AG10803 (cell line): ENCODE measurements around the gene FCRL3.

ENCODE experiments used
- DNase-seq: peaks from one replicate; pipeline ENCODE4 v3.0.0; 2010; ENCODE audit warnings: low read depth
- H3K4me3 ChIP-seq: 2 replicates; pipeline ENCODE4 v1.5.1; 2011; ENCODE audit warnings: mild to moderate bottlenecking, low read length, control low read depth
- TF ChIP-seq, protein P1 (sequence below): conservative IDR thresholded peaks from 2 replicates; pipeline ENCODE4 v1.5.1; 2011; ENCODE audit warnings: mild to moderate bottlenecking, low read length, control low read depth, inconsistent platforms

Gene FCRL3

DNA sequence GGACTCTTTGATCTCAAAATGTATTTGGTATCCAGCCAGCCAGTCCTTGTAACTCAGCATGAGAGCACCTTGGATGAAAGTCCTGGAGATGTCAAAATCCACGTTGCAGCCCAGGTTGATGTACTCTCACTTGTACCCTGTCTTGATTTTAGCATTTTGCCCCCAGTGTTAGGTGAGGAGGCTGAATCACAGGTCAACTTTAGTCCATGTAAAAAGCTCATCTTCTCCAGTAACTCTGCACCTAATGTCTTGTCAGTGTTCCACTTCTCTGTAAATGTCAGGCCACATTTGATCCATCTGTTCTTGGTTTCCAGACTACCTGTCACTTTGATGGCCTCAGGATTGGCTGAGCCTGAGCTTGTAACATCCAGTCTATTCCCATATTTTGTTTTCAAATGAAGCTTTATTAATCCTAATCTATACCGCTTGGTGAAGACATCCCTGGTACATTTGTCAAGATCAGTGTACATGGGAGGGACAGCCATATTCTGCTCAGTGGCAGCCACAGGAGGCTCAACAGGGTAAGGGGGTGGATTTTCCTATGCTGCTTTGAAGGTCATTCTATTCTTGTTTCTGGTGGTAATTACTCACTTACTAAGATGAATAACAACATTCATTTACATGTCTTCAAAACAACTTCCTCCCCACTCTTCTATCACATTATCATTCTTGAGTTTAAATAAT lies 24.1 kb upstream of the FCRL3 start:
- no peak for DNase-seq
- TF ChIP-seq, protein P1, sequence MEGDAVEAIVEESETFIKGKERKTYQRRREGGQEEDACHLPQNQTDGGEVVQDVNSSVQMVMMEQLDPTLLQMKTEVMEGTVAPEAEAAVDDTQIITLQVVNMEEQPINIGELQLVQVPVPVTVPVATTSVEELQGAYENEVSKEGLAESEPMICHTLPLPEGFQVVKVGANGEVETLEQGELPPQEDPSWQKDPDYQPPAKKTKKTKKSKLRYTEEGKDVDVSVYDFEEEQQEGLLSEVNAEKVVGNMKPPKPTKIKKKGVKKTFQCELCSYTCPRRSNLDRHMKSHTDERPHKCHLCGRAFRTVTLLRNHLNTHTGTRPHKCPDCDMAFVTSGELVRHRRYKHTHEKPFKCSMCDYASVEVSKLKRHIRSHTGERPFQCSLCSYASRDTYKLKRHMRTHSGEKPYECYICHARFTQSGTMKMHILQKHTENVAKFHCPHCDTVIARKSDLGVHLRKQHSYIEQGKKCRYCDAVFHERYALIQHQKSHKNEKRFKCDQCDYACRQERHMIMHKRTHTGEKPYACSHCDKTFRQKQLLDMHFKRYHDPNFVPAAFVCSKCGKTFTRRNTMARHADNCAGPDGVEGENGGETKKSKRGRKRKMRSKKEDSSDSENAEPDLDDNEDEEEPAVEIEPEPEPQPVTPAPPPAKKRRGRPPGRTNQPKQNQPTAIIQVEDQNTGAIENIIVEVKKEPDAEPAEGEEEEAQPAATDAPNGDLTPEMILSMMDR: no peak
- no peak overlapping the region for H3K4me3 ChIP-seq

DNA sequence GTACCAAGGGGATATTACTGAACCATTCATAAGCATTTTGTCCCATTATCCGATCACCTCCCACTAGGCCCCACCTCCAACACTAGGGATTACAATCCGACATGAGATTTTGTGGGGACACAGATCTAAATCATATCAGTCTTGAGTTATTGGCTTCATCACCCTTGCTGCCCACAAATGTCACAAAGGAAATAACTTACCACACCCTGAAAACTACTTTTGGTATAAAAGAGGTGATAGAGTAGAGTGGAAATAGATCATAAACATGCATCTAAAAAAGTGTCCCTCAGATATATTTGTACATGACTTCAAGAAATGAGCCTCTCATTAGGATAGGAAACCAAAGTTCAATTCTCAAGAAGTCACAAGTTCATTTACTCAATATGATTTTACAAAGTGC lies 22.6 kb upstream of the FCRL3 start:
- DNase-seq: no peak
- TF ChIP-seq, protein P1: no peak
- H3K4me3 ChIP-seq: no peak overlapping the region

DNA sequence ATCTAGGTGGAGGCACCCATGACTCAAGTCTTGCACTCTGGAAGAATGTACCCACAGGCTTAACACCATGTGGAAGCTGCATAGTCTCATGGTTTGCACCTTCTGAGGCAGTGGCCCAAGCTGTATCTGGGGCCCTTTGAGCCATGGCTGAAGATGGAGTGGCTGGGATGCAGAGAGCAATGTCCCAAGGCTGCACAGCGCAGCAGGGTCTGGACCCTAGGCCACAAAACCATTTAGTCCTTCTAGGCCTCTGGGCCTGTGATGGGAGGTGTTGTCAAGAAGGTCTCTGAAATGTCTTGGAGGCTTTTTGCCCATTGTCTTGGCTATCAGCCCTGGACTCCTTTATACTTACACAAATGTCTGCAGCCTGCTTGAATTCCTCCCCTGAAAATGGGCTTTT lies 21.4 kb upstream of the FCRL3 start:
- no peak for DNase-seq
- TF ChIP-seq, protein P1: no peak
- no peak overlapping the region for H3K4me3 ChIP-seq

DNA sequence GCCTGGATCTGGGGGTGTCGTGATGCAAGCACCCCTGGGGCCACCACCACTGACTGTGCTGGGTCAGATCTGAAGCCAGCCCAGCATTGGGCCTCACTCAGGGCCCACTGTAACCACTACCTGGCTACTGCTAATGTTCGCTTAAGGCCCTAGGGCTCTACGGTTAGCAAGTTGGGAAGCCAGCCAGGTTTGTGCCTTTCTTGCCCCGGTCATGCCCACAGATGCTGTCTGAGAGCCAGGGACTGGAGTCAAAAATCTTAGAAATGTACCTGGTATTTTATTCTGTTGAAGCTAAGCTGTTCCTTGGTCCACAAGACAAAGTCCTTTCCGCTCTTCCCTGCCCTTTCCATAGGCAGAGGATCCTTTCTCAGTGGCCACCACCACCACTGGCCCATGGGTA lies 15.2 kb upstream of the FCRL3 start:
- no peak overlapping the region for H3K4me3 ChIP-seq
- no peak for DNase-seq
- TF ChIP-seq, protein P1: no peak

DNA sequence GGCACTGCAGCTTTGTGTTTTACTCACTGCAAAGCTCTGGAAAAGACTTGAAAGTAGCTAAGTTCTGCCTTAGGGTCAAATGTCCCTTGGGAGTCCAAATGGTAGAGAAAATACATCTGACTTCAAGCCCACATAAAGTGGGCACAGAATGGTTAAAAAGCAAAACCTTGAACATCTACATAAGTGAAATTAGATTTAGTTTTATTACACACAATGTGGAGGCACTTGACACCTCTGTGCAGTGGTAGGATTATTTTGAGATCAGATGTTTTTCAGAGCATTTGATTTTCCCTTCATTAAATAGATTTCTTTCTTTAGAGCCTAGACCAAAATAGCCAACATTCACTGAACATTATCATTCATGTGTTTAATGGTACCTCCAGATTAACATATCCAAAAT lies 11.2 kb upstream of the FCRL3 start:
- TF ChIP-seq, protein P1: no peak
- H3K4me3 ChIP-seq: no peak overlapping the region
- DNase-seq: no peak

DNA sequence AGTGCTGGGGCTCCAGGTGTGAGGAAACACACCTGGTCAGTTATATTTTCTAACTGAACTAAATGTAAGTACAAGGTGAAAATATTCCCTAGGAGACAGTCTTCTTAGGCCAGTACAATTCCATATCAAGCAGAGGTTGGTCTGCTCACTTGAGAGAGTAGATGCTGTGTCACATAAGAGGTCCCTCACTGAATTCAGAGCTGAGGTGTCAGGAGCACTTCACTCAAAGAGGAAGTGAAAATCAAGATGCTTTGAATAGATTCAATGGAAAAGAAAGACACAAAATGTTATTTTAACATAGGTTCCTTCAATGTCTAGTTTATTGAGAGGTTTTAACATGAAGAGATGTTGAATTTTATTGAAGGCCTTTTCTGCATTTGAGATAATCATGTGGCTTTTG lies 4.3 kb upstream of the FCRL3 start:
- TF ChIP-seq, protein P1: no peak
- DNase-seq: no peak
- no peak overlapping the region for H3K4me3 ChIP-seq

DNA sequence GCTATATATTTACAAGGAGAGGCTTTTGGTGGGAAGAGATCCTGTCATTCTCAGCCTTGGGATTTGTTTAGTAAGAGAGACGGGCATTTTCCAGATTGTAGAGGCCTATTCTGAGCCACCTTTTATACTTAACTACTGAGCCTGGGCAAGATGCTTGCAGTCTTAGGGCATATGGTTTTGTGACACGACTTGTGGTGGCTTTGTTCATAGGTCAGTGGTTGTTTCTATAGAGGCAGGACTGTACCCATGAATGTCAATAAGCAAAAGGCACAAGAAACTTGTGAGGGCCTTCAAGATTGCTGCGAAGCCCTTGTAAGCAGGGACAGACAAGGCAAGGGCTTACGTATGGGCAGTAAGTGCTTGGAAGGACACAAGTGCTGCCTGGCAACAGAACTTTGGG lies 3.4 kb upstream of the FCRL3 start:
- TF ChIP-seq, protein P1: no peak
- no peak for DNase-seq
- no peak overlapping the region for H3K4me3 ChIP-seq
